Adipocyte (in vitro differentiated cells): ENCODE data around the gene XYLT1.
A peak's percentile ranks its signal among the peaks of the same experiment; 100 is the strongest.

Source experiments
- DNase-seq: peaks from one replicate; pipeline ENCODE4 v3.0.0-alpha.2; 2015; ENCODE audit warnings: low read depth
- H3K27me3 ChIP-seq: replicated peaks from 2 replicates; pipeline ENCODE4 v1.7.0; 2013; ENCODE audit warnings: mild to moderate bottlenecking, low read length, moderate library complexity; ENCODE audit not compliant: control insufficient read depth, insufficient read depth
- H3K36me3 ChIP-seq: 2 replicates; pipeline ENCODE4 v1.7.0; 2013; ENCODE audit warnings: low read length, mild to moderate bottlenecking, moderate library complexity; ENCODE audit not compliant: control insufficient read depth, insufficient read depth, severe bottlenecking
- H3K4me1 ChIP-seq: 2 replicates; pipeline ENCODE4 v1.7.0; 2013; ENCODE audit warnings: mild to moderate bottlenecking, low read length, moderate library complexity; ENCODE audit not compliant: control insufficient read depth, insufficient read depth
- H3K4me3 ChIP-seq: 2 replicates; pipeline ENCODE4 v1.7.0; 2013; ENCODE audit warnings: mild to moderate bottlenecking, low read length, moderate library complexity
- H3K9ac ChIP-seq: 2 replicates; pipeline ENCODE4 v1.7.0; 2013; ENCODE audit warnings: mild to moderate bottlenecking, low read length, moderate library complexity
- H3K9me3 ChIP-seq: 2 replicates; pipeline ENCODE4 v1.7.0; 2013; ENCODE audit warnings: mild to moderate bottlenecking, low read length, moderate library complexity; ENCODE audit not compliant: control insufficient read depth

Gene XYLT1

GRCh38 chr16:17470908-17471718 lies at the start of gene XYLT1:
Gene XYLT1, minus strand, starts transcription at chr16:17470960. Its CDS starts 164 bp downstream, at chr16:17470796.
- DNase-seq: peak; percentile 94
- Histone ChIP-seq H3K4me3 (peak within 1 kb of the TSS; percentile 87), H3K4me1 (peaks cover 42% of the 10 kb centered on the region), H3K27me3 (no peaks in the 10 kb centered on the region), H3K36me3 (peaks cover 5% of the 10 kb centered on the region), H3K9me3 (no peaks in the 10 kb centered on the region), H3K9ac (peak within 1 kb of the TSS; percentile 87)

GRCh38 chr16:17520111-17520510 lies 49.4 kb upstream of the XYLT1 start:
- Histone ChIP-seq H3K9me3 (no peaks in the 10 kb centered on the region), H3K27me3 (no peaks in the 10 kb centered on the region), H3K4me1 (peaks cover 28% of the 10 kb centered on the region), H3K36me3 (no peaks in the 10 kb centered on the region), H3K4me3 (no peak overlapping the region), H3K9ac (no peak overlapping the region)
- DNase-seq: peak; percentile 25

- Histone ChIP-seq H3K9me3 (no peaks in the 10 kb centered on the region), H3K36me3 (no peaks in the 10 kb centered on the region), H3K4me3 (no peak overlapping the region), H3K9ac (no peak overlapping the region), H3K4me1 (peaks cover 28% of the 10 kb centered on the region), H3K27me3 (no peaks in the 10 kb centered on the region)
- DNase-seq: peak; percentile 54
Measured at GRCh38 chr16:17519101-17519955, 48.6 kb upstream of the XYLT1 start.

GRCh38 chr16:17518441-17518840 lies 47.7 kb upstream of the XYLT1 start:
- Histone ChIP-seq H3K36me3 (no peaks in the 10 kb centered on the region), H3K4me3 (no peak overlapping the region), H3K9ac (no peak overlapping the region), H3K9me3 (no peaks in the 10 kb centered on the region), H3K4me1 (peaks cover 28% of the 10 kb centered on the region), H3K27me3 (no peaks in the 10 kb centered on the region)
- peak; percentile 70 for DNase-seq

GRCh38 chr16:17515421-17516210 lies 44.9 kb upstream of the XYLT1 start:
- Histone ChIP-seq H3K36me3 (no peaks in the 10 kb centered on the region), H3K4me1 (peaks cover 46% of the 10 kb centered on the region), H3K27me3 (no peaks in the 10 kb centered on the region), H3K9me3 (no peaks in the 10 kb centered on the region), H3K4me3 (no peak overlapping the region), H3K9ac (no peak overlapping the region)
- peak; percentile 55 for DNase-seq

- Histone ChIP-seq H3K4me1 (peaks cover 23% of the 10 kb centered on the region), H3K4me3 (no peak overlapping the region), H3K9ac (no peak overlapping the region), H3K36me3 (no peaks in the 10 kb centered on the region), H3K9me3 (peaks cover 11% of the 10 kb centered on the region), H3K27me3 (no peaks in the 10 kb centered on the region)
- DNase-seq: peak; percentile 16
Measured at GRCh38 chr16:17512636-17513220, 42.0 kb upstream of the XYLT1 start.

GRCh38 chr16:17511340-17511739 lies 40.6 kb upstream of the XYLT1 start:
- Histone ChIP-seq H3K9ac (no peak overlapping the region), H3K9me3 (peaks cover 11% of the 10 kb centered on the region), H3K36me3 (no peaks in the 10 kb centered on the region), H3K4me3 (no peak overlapping the region), H3K27me3 (no peaks in the 10 kb centered on the region), H3K4me1 (peaks cover 23% of the 10 kb centered on the region)
- peak; percentile 74 for DNase-seq

- peaks cover 23% of the 10 kb centered on the region for H3K4me1 ChIP-seq
- no peaks in the 10 kb centered on the region for H3K27me3 ChIP-seq
Measured at GRCh38 chr16:17510567-17510966, 39.8 kb upstream of the XYLT1 start.

GRCh38 chr16:17509194-17509593 lies 38.4 kb upstream of the XYLT1 start:
- DNase-seq: no peak
- no peaks in the 10 kb centered on the region for H3K27me3 ChIP-seq
- H3K4me3 ChIP-seq: no peak overlapping the region
- no peaks in the 10 kb centered on the region for H3K36me3 ChIP-seq
- peaks cover 23% of the 10 kb centered on the region for H3K4me1 ChIP-seq
- no peak overlapping the region for H3K9ac ChIP-seq
- peaks cover 11% of the 10 kb centered on the region for H3K9me3 ChIP-seq

More at GRCh38 chr16:17510567-17510966, 39.8 kb upstream of the XYLT1 start:
- H3K4me3 ChIP-seq: no peak overlapping the region
- no peaks in the 10 kb centered on the region for H3K36me3 ChIP-seq
- H3K9me3 ChIP-seq: peaks cover 11% of the 10 kb centered on the region
- DNase-seq: no peak
- no peak overlapping the region for H3K9ac ChIP-seq

GRCh38 chr16:17508303-17508702 lies 37.5 kb upstream of the XYLT1 start:
- no peak for DNase-seq
- Histone ChIP-seq H3K9ac (no peak overlapping the region), H3K4me3 (no peak overlapping the region), H3K9me3 (peaks cover 11% of the 10 kb centered on the region), H3K4me1 (peaks cover 22% of the 10 kb centered on the region), H3K36me3 (no peaks in the 10 kb centered on the region), H3K27me3 (no peaks in the 10 kb centered on the region)
